ENCODE results near the gene SLC6A2.

The SLC6A2 gene

GRCh38 chr16:55655381-55655896, 349 bp upstream of the SLC6A2 start:
- Histone ChIP-seq H2AFZ (ENCODE audit: low read depth, low read length) (no peak overlapping the region), H2AK5ac (ENCODE audit: low read length, severe bottlenecking) (no peak overlapping the region), H3K18ac (ENCODE audit: low read depth in 1 of 2, low read length in 2 of 2) (no peak overlapping the region), H3K4ac (ENCODE audit: low read depth in 1 of 2, low read length in 2 of 2) (no peak overlapping the region), H3K36me3 (ENCODE audit: control insufficient read depth in 1 of 2, insufficient read depth in 2 of 2, low read depth in 1 of 2, low read length in 2 of 2) (no peaks in the 10 kb centered on the region), H3K14ac (ENCODE audit: low read length in 2 of 2) (no peak overlapping the region), H3K4me3 (ENCODE audit: insufficient read depth in 1 of 2, low read depth in 1 of 2, low read length in 2 of 2) (peak overlapping the region in 1 of 2 experiments; percentile 35), H4K8ac (ENCODE audit: low read length) (no peak overlapping the region), H3K4me1 (ENCODE audit: control insufficient read depth, insufficient read depth, low read depth, low read length) (peaks cover 6% of the 10 kb centered on the region), H2BK15ac (ENCODE audit: low read depth, poor library complexity, severe bottlenecking) (no peak overlapping the region), H3K79me1 (replicated peaks; ENCODE audit: low read length, poor library complexity, severe bottlenecking) (no peaks in the 10 kb centered on the region), H2BK5ac (ENCODE audit: low read depth, low read length, poor library complexity, severe bottlenecking) (no peak overlapping the region), H3K27me3 (ENCODE audit: control insufficient read depth in 1 of 2, insufficient read depth in 1 of 2, low read length in 2 of 2) (peaks cover 76 to 96% of the 10 kb centered on the region in 2 experiments), H3K27ac (ENCODE audit: low read length, poor library complexity, severe bottlenecking) (no peak overlapping the region), H3K9ac (ENCODE audit: low read length) (no peak overlapping the region), H3K23ac (ENCODE audit: low read length in 2 of 2) (no peak overlapping the region), H2BK120ac (ENCODE audit: low read depth, low read length) (no peak overlapping the region), H4K91ac (ENCODE audit: low read length) (no peak overlapping the region), H3K4me2 (ENCODE audit: low read length, poor library complexity, severe bottlenecking) (no peak overlapping the region), H3K9me3 (ENCODE audit: control insufficient read depth, low read length) (no peaks in the 10 kb centered on the region), H2BK12ac (ENCODE audit: low read length in 2 of 2) (no peak overlapping the region)
- WGBS: 10% methylated on average over 29 of the region's 29 CpGs
- no peak for DNase-seq

- no peaks in the 10 kb centered on the region for H3K9me3 ChIP-seq (ENCODE audit: control insufficient read depth, low read length)
- H3K79me1 ChIP-seq (replicated peaks; ENCODE audit: low read length, poor library complexity, severe bottlenecking): no peaks in the 10 kb centered on the region
- no peak overlapping the region for H4K91ac ChIP-seq (ENCODE audit: low read length)
- peaks cover 80 to 86% of the 10 kb centered on the region in 2 experiments for H3K27me3 ChIP-seq (ENCODE audit: control insufficient read depth in 1 of 2, insufficient read depth in 1 of 2, low read length in 2 of 2)
- no peak overlapping the region for H3K9ac ChIP-seq (ENCODE audit: low read length)
- H2BK12ac ChIP-seq (ENCODE audit: low read length in 2 of 2): no peak overlapping the region
- no peaks in the 10 kb centered on the region for H3K36me3 ChIP-seq (ENCODE audit: control insufficient read depth in 1 of 2, insufficient read depth in 2 of 2, low read depth in 1 of 2, low read length in 2 of 2)
- no peak overlapping the region for H2BK120ac ChIP-seq (ENCODE audit: low read depth, low read length)
- no peak overlapping the region for H3K4me2 ChIP-seq (ENCODE audit: low read length, poor library complexity, severe bottlenecking)
- 9% methylated on average over 37 of the region's 37 CpGs for WGBS
- H3K18ac ChIP-seq (ENCODE audit: low read depth in 1 of 2, low read length in 2 of 2): no peak overlapping the region
- no peak for DNase-seq
- no peak overlapping the region for H2BK5ac ChIP-seq (ENCODE audit: low read depth, low read length, poor library complexity, severe bottlenecking)
- H3K14ac ChIP-seq (ENCODE audit: low read length in 2 of 2): no peak overlapping the region
- H2AFZ ChIP-seq (ENCODE audit: low read depth, low read length): no peak overlapping the region
- H3K4ac ChIP-seq (ENCODE audit: low read depth in 1 of 2, low read length in 2 of 2): no peak overlapping the region
- no peak overlapping the region for H2BK15ac ChIP-seq (ENCODE audit: low read depth, poor library complexity, severe bottlenecking)
- no peak overlapping the region for H4K8ac ChIP-seq (ENCODE audit: low read length)
- H2AK5ac ChIP-seq (ENCODE audit: low read length, severe bottlenecking): no peak overlapping the region
- no peak overlapping the region for H3K23ac ChIP-seq (ENCODE audit: low read length in 2 of 2)
- no peak overlapping the region for H3K27ac ChIP-seq (ENCODE audit: low read length, poor library complexity, severe bottlenecking)
- peaks cover 6% of the 10 kb centered on the region for H3K4me1 ChIP-seq (ENCODE audit: control insufficient read depth, insufficient read depth, low read depth, low read length)
- H3K4me3 ChIP-seq (ENCODE audit: insufficient read depth in 1 of 2, low read depth in 1 of 2, low read length in 2 of 2): no peak overlapping the region
Observed at GRCh38 chr16:55656691-55657092, 904 bp downstream of the SLC6A2 start.

GRCh38 chr16:55657616-55658015, 1.8 kb downstream of the SLC6A2 start:
- H3K9ac ChIP-seq (ENCODE audit: low read length): no peak overlapping the region
- no peak overlapping the region for H3K4me3 ChIP-seq (ENCODE audit: insufficient read depth in 1 of 2, low read depth in 1 of 2, low read length in 2 of 2)
- H3K27me3 ChIP-seq (ENCODE audit: control insufficient read depth in 1 of 2, insufficient read depth in 1 of 2, low read length in 2 of 2): peaks cover 73 to 77% of the 10 kb centered on the region in 2 experiments
- no peaks in the 10 kb centered on the region for H3K9me3 ChIP-seq (ENCODE audit: control insufficient read depth, low read length)
- no peak overlapping the region for H3K14ac ChIP-seq (ENCODE audit: low read length in 2 of 2)
- H3K36me3 ChIP-seq (ENCODE audit: control insufficient read depth in 1 of 2, insufficient read depth in 2 of 2, low read depth in 1 of 2, low read length in 2 of 2): no peaks in the 10 kb centered on the region
- H4K8ac ChIP-seq (ENCODE audit: low read length): no peak overlapping the region
- peaks cover 6% of the 10 kb centered on the region for H3K4me1 ChIP-seq (ENCODE audit: control insufficient read depth, insufficient read depth, low read depth, low read length)
- DNase-seq: no peak
- H2BK15ac ChIP-seq (ENCODE audit: low read depth, poor library complexity, severe bottlenecking): no peak overlapping the region
- WGBS: 73% methylated on average over 3 of the region's 3 CpGs
- no peak overlapping the region for H3K23ac ChIP-seq (ENCODE audit: low read length in 2 of 2)
- H2AFZ ChIP-seq (ENCODE audit: low read depth, low read length): no peak overlapping the region
- no peak overlapping the region for H2BK5ac ChIP-seq (ENCODE audit: low read depth, low read length, poor library complexity, severe bottlenecking)
- H3K4me2 ChIP-seq (ENCODE audit: low read length, poor library complexity, severe bottlenecking): no peak overlapping the region
- H2BK120ac ChIP-seq (ENCODE audit: low read depth, low read length): no peak overlapping the region
- H4K91ac ChIP-seq (ENCODE audit: low read length): no peak overlapping the region
- no peak overlapping the region for H3K27ac ChIP-seq (ENCODE audit: low read length, poor library complexity, severe bottlenecking)
- H3K79me1 ChIP-seq (replicated peaks; ENCODE audit: low read length, poor library complexity, severe bottlenecking): no peaks in the 10 kb centered on the region
- no peak overlapping the region for H2BK12ac ChIP-seq (ENCODE audit: low read length in 2 of 2)
- no peak overlapping the region for H3K4ac ChIP-seq (ENCODE audit: low read depth in 1 of 2, low read length in 2 of 2)
- no peak overlapping the region for H3K18ac ChIP-seq (ENCODE audit: low read depth in 1 of 2, low read length in 2 of 2)
- H2AK5ac ChIP-seq (ENCODE audit: low read length, severe bottlenecking): no peak overlapping the region

DNA sequence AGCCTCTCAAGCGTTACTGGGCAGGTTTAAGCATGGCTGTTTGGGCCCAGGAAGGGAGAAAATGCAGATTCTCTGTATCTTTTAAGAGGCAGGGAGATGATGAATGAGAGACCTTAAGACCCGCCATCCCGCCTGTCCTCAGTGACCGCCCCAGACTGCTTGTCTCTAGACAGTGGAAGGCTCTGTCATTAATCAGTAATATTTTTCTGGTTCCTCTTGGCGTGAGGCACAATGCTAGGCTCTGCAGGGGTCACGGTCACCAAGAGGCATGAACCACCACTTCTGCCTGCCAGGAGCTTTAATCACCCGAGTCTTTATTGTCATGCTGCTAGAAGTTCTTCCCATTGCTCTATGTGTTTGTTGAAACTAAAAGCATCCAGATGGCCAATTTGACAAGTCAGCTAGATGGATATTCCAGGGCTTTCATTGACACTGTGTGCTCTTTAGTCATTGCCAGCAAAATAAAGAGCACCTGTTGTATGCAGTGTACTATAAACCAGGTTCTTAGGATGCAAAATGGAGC, 3.2 kb downstream of the SLC6A2 start:
- H2AFZ ChIP-seq (ENCODE audit: low read depth, low read length): no peak overlapping the region
- WGBS: 82% methylated on average over 7 of the region's 7 CpGs
- H3K4me1 ChIP-seq (ENCODE audit: control insufficient read depth, insufficient read depth, low read depth, low read length): peaks cover 6% of the 10 kb centered on the region
- no peak overlapping the region for H2BK12ac ChIP-seq (ENCODE audit: low read length in 2 of 2)
- no peak overlapping the region for H2BK5ac ChIP-seq (ENCODE audit: low read depth, low read length, poor library complexity, severe bottlenecking)
- H3K23ac ChIP-seq (ENCODE audit: low read length in 2 of 2): no peak overlapping the region
- no peak overlapping the region for H2AK5ac ChIP-seq (ENCODE audit: low read length, severe bottlenecking)
- H3K27me3 ChIP-seq (ENCODE audit: control insufficient read depth in 1 of 2, insufficient read depth in 1 of 2, low read length in 2 of 2): peaks cover 63 to 64% of the 10 kb centered on the region in 2 experiments
- no peak overlapping the region for H3K4me2 ChIP-seq (ENCODE audit: low read length, poor library complexity, severe bottlenecking)
- H2BK15ac ChIP-seq (ENCODE audit: low read depth, poor library complexity, severe bottlenecking): no peak overlapping the region
- no peak for DNase-seq
- H2BK120ac ChIP-seq (ENCODE audit: low read depth, low read length): no peak overlapping the region
- no peak overlapping the region for H3K14ac ChIP-seq (ENCODE audit: low read length in 2 of 2)
- no peak overlapping the region for H3K4me3 ChIP-seq (ENCODE audit: insufficient read depth in 1 of 2, low read depth in 1 of 2, low read length in 2 of 2)
- H4K8ac ChIP-seq (ENCODE audit: low read length): no peak overlapping the region
- no peak overlapping the region for H3K9ac ChIP-seq (ENCODE audit: low read length)
- H3K4ac ChIP-seq (ENCODE audit: low read depth in 1 of 2, low read length in 2 of 2): no peak overlapping the region
- H3K36me3 ChIP-seq (ENCODE audit: control insufficient read depth in 1 of 2, insufficient read depth in 2 of 2, low read depth in 1 of 2, low read length in 2 of 2): no peaks in the 10 kb centered on the region
- no peaks in the 10 kb centered on the region for H3K79me1 ChIP-seq (replicated peaks; ENCODE audit: low read length, poor library complexity, severe bottlenecking)
- no peak overlapping the region for H3K27ac ChIP-seq (ENCODE audit: low read length, poor library complexity, severe bottlenecking)
- H4K91ac ChIP-seq (ENCODE audit: low read length): no peak overlapping the region
- no peaks in the 10 kb centered on the region for H3K9me3 ChIP-seq (ENCODE audit: control insufficient read depth, low read length)
- no peak overlapping the region for H3K18ac ChIP-seq (ENCODE audit: low read depth in 1 of 2, low read length in 2 of 2)
